SKM-1 treated with dmso at 0.1 percent for 144 hours (cell line): ENCODE measurements around the gene NPHP1.
"Not testable (repeated sequence)": the region's sequence is repeated elsewhere in the genome, so short reads cannot be mapped to it uniquely, and the experiment has no call there.

Experiments used
- DNase-seq: peaks from one replicate; lab custom pipeline; 2025; ENCODE audit not compliant: unreplicated experiment; lab: John Stamatoyannopoulos, UW

NPHP1 gene

DNA sequence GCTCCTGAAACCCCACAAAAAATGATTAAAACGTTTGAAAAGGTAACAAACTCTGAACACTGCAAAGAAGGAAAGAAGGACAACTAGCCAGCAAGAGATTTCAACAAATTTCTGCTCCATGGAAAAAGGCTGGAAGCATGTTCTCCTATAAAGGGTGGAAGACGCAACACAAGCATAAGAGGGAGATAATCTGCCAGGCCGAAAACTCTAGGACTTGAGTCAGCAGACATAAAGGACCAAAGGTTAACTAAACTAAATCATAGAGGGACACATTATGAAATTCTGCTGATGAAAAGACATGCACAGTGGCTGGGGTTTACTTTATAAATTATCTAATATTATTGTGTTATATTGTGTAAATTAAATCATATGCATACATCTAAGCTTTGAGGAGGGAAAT, 6.8 kb downstream of the NPHP1 start:
- DNase-seq: no peak

DNA sequence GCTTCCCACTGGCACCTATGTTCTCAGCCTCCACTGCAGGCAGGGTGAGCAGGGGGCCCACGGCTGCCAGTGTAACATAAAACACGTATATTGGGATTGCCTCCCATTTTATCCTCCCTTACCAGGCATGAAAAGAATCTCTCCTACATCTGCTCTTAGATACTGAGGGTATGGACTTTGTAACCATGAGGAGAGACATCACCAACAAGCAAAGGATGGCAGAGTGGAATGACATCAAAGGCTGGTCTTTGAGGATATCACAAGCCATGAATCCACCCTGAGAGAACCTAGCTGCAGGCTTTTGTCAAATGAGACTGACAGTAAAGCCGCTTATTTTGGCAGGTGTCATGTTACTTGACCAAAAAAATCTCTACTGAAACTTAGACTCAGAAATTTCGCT, 7.4 kb downstream of the NPHP1 start:
- DNase-seq: no peak

DNA sequence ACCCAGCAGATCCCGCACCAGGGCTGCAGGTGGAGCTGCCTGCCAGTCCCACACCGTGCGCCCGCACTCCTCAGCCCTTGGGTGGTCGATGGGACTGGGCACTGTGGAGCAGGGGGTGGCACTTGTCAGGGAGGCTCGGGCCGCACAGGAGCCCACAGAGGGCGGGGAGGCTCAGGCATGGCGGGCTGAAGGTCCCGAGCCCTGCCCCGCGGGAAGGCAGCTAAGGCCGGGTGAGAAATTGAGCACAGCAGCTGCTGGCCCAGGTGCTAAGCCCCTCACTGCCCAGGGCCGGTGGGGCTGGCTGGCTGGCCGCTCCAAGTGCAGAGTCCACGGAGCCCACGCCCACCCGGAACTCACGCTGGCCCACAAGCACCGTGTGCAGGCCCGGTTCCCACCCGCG, 14.6 kb downstream of the NPHP1 start:
- not testable (repeated sequence) for DNase-seq

DNA sequence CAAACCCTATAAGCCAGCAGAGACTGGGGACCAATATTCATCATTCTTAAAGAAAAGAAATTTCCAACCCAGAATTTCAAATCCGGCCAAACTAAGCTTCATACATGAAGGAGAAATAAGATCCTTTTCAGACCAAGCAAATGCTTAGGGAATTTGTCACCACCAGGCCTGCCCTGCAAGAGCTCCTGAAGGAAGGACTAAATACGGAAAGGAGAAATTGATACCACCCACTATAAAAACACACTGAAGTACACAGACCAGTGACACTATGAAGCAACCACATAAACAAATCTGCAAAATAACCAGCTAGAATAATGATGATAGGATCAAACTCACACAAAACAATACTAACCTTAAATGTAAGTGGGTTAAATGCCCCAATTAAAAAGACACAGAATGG, 22.4 kb downstream of the NPHP1 start:
- DNase-seq: no peak

DNA sequence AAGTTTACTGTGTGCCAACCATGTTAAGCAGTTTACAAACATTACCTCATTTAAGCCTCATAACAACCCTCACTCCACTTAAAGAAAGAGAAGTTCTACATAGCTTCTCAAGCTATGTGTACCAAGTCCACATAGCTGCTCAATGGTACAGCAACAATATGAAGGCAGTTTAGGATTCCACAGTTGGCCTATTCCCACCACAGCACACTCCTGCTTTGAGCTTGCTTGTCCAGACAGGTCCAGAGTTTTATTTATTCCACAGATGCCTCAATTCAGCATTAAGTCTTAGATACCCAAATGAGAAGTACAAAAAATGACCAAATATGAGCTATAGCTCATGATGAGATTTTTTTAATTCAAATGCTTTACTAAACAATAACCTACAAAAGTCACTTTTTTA, 24.8 kb downstream of the NPHP1 start:
- DNase-seq: no peak

DNA sequence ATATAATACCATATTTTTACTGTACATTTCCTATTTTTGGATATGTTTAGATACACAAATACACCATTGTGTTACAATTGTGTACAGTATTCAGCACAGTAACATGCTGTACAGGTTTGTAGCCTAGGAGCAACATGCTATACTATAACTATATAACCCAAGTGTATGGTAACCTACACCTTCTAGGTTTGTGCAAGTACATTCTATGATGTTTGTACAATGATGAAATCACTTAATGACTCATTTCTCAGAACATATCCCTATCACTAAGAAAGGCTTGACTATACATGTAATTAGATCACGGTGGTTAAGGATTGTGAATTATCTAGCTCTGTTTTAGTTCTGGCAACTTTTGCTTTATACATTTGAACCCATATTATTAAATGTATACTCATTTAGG, 31.3 kb downstream of the NPHP1 start:
- DNase-seq: no peak

DNA sequence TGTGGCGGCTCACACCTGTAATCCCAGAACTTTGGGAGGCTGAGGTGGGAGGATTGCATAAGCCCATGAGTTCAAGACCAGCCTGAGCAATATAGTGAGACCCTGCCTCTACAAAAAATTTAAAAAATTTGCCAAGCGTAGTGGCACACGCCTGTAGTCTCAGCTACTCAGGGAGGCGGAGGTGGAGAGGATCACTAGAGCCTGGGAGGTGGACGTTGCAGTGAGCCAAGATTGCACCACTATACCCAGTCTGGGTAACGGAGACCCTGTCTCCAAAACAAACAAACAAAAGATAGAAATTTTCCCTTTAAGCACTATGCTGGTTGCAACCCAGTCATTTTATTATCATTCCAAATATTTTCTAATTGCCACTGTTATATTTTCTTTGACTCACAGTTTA, 32.3 kb downstream of the NPHP1 start:
- no peak for DNase-seq

DNA sequence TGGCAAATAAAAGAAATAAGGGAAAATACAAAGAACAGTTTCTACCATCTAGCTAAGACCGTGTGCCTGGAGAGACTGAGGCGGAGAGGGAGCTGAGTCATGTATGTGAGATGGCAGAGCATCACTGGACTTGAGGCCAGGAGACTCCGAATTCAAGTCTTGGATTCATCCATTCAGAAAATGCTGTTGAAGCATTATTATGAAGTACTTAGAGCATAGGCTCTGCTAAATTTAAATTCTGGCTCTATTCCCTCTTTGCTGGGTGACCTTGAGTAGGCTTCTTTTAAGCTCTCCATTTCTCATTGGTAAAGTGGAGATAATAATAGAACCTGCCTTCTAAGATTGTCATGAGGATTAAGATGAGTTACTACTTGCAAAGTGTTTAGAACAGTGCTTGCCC, 34.7 kb downstream of the NPHP1 start:
- no peak for DNase-seq

DNA sequence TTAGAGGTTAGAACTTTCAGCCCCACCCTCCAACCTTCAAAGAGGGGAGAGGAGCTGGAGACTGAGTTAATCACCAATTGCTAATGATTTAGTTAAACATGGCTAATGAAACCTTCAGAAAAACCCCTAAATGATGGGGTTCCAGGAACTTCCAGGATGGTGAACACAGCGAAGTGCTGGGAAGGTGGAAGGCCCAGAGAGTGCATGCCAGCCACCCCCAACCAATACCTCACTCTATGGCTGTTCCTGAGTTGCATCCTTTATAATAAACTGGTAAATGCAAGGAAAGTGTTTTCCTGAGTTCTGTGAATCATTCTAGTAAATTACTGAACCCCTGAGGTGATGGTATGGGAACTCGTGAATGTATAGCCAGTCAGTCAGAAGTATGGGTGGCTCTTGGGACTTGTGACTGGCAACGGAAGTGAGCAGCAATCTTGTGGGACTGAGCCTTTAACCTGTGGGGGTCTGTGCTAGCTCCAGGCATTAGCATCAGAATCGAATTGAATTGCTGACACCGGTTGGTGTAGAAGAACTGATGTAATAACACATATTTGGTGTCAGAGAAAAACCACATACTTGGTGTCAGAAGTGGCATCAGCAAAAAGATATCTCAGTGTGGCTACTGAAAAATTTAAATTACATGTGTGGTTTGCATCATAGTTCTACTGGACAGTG, 37.4 kb downstream of the NPHP1 start:
- no peak for DNase-seq

DNA sequence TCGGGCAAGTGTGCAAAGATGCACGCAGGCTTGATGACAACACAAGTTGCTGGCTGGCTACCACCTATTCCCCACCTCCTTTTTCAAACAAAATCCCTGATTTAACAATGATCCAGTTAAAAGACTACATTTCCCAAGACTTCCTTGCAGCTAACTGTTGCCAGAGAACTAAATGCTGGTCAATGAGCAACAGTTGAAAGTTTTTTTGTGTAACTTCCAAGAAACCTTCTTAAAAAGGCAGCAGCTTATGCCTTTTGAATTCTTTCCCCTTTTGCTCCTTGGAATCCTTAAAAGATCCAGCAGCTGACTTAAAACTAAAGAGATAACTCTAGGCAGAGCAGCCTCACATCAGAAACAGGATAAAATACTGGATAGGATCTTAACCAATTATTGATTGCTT, 38.5 kb downstream of the NPHP1 start:
- no peak for DNase-seq

DNA sequence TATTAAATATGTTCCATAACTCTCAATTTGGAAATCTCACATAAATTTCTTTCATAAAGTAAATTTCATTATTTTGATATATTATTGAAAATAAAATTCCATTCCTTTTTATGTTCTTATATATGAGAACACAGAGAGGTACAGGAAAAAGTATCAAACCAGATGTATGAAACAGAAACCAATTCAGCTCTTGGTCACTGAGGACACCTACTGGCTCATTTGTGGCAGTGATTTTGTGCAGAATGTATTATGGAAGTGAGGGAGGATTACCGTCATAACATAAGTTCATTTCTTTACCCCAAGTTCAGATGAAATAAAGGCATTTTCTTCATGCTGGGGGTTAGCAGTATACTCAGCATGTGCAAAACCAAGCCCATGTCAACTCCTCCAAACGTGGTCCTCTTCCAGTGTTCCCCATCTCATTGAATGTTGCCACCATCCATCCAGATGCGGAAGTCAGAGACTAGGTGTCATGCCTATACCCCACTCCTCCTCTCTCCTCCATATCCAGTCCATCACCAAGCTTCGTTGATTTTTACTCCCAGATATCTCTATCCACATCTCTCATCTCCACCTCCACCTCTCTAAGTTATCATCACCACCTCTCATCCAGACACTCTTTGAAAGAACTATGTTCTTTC, 47.5 kb downstream of the NPHP1 start:
- peak; percentile 14 for DNase-seq

DNA sequence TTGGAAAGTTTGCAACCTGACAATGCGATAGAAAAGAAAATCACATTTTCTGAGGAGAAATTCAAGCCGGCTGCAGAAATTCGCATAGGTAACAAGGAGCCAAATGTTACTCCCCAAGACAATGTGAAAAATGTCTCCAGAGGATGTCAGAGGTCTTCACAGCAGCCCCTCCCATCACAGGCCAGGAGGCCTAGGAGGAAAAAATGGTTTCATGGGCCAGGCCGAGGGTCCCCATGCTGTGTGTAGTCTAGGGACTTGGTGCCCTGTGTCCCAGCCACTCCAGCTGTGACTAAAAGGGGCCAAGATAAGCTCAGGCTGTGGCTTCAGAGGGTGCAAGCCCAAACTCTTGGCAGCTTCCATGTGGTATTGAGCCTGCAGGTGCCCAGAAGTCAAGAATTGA, 50.0 kb downstream of the NPHP1 start:
- not testable (repeated sequence) for DNase-seq

DNA sequence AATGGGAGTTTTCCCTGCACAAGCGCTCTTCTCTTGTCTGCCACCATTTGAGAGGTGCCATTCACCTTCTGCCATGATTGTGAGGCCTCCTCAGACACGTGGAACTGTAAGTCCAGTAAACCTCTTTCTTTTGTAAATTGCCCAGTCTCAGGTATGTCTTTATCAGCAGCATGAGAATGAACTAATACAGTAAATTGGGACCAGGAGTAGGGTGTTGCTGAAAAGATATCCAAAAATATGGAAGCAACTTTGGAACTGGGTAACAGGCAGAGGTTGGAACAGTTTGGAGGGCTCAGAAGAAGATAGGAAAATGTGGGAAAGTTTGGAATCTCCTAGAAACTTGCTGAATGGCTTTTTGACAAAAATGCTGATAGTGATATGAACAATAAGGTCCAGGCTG, 50.6 kb downstream of the NPHP1 start:
- not testable (repeated sequence) for DNase-seq

DNA sequence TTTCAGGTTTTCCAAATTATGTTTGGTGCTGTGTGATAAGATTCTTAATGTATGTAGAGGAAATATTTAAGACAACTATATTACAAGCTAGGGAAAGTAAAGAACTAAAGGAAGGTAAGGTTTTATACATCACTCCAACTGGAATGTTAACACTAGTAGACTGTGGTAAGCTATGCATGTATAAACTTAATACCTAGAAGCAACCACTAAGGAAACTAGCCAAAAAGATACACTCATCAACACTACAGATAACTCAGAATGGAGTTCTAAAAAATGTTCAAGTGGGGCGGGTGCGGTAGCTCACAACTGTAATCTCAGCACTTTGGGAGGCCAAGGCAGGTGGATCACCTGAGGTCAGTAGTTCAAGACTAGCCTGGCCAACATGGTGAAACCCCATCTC, 51.4 kb downstream of the NPHP1 start:
- no peak for DNase-seq

DNA sequence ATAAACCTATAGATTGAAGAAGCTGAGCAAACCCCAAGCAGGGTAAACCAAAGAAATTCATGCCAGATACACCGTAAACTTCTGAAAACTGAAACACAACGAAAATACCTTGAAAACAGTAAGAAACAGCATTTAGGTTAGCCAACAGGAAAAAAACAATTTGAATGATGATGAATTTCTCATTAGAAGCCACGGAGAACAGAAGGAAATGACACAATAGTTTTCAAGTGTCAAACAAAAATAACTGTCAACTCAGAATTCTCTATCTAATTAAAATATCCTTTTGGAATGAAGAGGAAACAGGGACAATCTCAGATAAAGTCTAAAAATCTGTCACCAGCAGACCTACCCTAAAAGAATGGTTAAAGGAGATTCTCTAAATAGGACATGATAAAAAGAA, 51.9 kb downstream of the NPHP1 start:
- DNase-seq: no peak

DNA sequence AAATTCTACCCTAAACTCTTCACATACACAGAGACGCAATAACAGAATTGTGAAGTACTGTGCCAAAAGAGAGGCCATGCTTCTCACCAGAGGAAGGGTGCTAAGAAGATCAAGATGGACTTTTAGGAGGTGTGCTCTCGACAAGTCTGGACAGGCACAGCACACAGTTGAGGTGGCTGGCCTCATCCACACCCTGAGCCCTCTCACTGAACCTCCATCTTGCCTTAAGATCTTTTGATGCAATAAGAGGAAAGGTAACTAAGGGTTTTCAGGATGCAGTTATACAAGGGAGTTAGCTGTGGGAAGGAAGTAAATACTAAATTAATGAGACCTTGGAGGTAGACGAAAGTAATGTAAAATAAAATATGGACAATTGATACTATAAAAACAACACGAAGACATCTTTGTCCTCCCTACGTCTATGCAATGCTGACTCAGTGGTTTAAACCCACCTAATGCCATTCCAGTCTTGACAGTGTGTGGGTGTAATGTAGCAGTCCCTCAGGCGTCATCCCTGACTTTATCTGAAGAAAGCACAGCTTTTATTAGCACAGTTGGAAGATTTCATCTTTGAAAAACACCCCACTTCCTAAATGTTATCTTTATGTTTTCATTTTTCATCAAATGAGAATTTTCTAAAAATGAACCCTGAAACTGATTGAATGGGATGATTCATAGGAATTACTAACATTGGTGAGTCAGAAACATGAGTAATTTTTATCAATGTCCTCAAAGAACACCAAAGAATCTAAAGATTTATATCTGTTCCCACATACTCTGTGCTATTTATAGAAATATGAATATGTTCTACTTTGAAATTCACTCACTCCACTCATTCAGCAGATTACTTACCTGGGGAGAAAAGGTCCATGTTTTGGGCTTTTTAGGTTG, 55.2 kb downstream of the NPHP1 start:
- no peak for DNase-seq

DNA sequence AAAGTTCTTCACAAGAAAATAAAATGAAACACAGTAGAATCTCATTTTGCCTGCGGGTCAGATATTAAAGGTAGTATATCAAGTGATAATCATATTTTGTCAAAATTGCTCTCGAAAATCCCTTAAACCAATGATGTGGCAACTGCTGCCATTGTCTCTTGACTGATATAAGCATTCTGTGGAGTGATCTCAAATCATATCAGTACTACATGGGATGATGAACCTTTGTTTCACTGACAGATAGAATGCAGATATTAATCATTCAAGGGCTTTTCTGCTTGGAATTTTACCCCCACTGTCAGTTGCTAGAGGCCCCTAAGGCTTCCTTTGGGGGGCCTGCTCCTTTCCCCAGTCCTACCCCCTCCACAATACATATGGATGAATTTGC, 57.9 kb downstream of the NPHP1 start:
- no peak for DNase-seq

DNA sequence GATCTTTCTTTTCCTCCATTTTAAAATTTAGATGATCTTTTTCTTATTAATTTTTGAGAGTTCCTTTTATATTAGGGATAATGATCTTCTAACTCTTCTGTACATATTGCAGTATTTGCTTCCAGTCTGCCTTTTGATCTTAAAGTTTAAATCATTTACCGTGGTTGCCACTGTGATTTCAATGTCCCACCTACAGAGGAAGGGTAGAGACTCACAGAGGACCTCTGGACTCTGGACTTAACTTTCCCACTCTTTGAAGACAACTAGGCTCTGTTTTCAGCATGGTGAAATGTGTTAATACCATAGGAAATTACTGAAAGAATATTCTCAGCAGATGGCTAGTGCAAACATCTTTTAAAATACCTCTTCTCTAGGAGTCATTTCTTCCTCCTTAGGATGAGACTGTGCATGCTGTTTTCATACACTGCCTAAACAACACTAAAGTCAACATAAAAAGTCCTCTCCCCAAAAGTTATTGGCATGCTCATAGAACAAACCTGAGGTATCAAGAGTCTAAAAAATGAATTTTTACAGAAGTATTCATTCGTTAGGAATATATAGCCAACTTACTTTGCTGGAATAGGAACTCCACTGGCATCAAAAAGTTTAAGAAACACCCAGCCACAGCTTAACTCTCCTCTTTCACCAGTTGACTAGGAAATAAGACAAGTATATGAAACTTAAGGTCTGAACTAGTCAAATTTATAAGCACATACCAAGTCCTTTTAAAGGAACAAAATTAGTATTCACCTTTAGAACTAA, 58.4 kb downstream of the NPHP1 start:
- no peak for DNase-seq

DNA sequence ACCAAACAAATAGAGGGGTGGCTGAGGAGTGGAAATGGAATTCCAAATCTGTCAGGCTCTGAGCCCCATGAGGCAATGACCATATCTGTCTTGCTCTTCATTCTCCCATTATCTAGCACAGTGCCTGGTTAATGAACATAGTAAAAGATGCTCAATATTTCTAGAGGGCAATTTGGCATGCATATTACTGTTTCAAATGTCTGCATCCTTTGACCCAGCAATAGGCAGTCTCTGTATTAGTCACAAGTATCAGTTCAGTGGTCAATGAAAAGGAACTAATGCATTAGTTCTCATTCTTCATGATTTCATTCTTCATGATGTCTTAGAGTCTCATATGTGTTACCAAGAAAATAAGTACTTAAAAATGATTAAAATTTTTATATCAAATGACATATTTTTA, 60.8 kb downstream of the NPHP1 start:
- DNase-seq: no peak

DNA sequence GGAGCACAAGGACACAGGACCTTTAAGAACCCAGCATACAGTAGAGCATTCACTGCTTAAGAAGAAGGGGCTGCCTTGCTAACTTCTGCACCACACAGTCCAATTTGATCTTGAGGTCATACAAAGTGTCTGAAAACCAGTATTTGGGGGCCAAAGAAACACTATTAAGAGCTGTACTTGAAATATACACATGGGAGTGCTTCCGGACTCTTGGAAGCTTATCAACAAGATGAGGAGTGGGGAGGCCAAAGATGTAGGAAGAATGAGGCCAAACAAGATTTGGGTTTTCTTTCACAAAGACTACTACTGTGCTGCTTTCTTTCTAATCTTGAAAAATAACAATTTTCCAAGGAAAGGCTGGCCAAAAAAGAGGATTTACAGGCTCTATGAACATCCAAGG, 64.4 kb downstream of the NPHP1 start:
- no peak for DNase-seq

DNA sequence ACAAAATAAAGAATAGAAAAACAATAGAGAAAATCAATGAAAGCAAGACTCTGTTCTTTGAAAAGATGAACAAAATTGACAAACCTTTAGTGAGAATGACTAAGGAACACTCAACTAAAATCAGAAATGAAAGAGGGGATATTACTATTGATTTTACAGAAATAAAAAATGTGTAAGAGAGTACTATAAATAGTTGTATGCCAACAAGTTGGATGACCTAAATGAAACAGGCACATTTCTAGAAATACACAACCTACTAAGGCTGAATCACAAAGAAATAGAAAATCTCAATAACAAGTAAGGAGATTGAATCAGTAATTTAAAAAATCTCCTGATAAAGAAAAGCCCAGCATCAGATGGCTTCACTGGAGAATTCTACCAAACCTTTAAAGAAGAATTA, 70.8 kb downstream of the NPHP1 start:
- no peak for DNase-seq
